Effector memory CD8-positive, alpha-beta T cell (primary cell): ENCODE results near the gene OVOL2.
A peak's percentile ranks its signal among the peaks of the same experiment; 100 is the strongest.

Source experiments
- ATAC-seq: fragments of 150-1000 bp; cut with Tn5 transposase; replicated peaks from 2 replicates; pipeline ENCODE4 v1.10.0; 2021; ENCODE audit warnings: mild to moderate bottlenecking, moderate library complexity
- DNase-seq, 3 experiments: peaks; one replicate each; pipeline ENCODE4 v3.0.0; 2021
- H3K27ac Mint-ChIP-seq, 2 donors: one replicate each; pipeline ENCODE4 v1.8.0; 2022; ENCODE audit warnings: mild to moderate bottlenecking in 2 of 2, mixed read lengths in 2 of 2, moderate library complexity in 2 of 2
- H3K27me3 Mint-ChIP-seq, 2 donors: one replicate each; pipeline ENCODE4 v1.8.0; 2022; ENCODE audit warnings: mixed read lengths in 2 of 2
- H3K36me3 Mint-ChIP-seq: one replicate; pipeline ENCODE4 v1.8.0; 2022; ENCODE audit warnings: mild to moderate bottlenecking, moderate library complexity, mixed read lengths; ENCODE audit not compliant: insufficient read depth
- H3K4me1 Mint-ChIP-seq, 2 donors: one replicate each; pipeline ENCODE4 v1.8.0; 2022; ENCODE audit warnings: low read depth in 2 of 2, mixed read lengths in 2 of 2
- H3K4me3 Mint-ChIP-seq, 2 donors: one replicate each; pipeline ENCODE4 v1.8.0; 2022; ENCODE audit warnings: mild to moderate bottlenecking in 2 of 2, mixed read lengths in 2 of 2, moderate library complexity in 2 of 2
- H3K9me3 Mint-ChIP-seq, 2 donors: one replicate each; pipeline ENCODE4 v1.8.0; 2022; ENCODE audit warnings: mixed read lengths in 2 of 2

OVOL2 gene

DNA sequence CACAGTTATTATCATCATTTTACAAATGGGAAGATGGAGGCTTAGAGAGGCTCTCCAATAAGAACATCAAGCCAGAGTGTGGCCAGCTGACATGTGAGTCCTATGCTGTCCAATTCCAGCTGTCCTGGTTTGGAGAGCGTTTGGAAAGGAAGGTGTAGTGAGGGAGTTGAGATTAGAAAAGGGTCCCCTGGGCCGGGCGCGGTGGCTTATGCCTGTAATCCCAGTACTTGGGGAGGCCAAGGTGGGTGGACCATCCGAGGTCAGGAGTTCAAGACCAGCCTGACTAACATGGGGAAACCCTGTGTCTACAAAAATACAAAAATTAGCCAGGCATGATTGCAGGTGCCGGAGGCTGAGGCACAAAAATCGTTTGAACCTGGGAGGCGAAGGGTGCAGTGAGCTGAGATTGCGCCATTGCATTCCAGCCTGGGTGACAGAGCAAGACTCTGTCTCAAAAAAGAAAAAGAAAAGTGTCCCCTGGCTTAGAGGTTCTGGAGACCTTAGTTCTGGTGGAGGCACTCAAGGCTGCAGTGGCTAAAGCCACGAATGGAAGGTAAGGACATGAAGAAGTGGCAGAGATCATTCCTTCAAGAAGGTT is 22.1 kb upstream of the OVOL2 start:
- ATAC-seq = no peak
- no peaks in the 10 kb centered on the region for H3K4me1 Mint-ChIP-seq
- no peak overlapping the region for H3K4me3 Mint-ChIP-seq
- no peak overlapping the region for H3K27ac Mint-ChIP-seq
- H3K36me3 Mint-ChIP-seq = peaks cover under 1% of the 10 kb centered on the region
- H3K9me3 Mint-ChIP-seq = no peaks in the 10 kb centered on the region
- peaks cover 13 to 14% of the 10 kb centered on the region in 2 donors for H3K27me3 Mint-ChIP-seq
- DNase-seq = no peak

GRCh38 chr20:18077157-18077556 is 19.4 kb upstream of the OVOL2 start:
- H3K4me1 Mint-ChIP-seq = no peaks in the 10 kb centered on the region
- DNase-seq = no peak
- no peaks in the 10 kb centered on the region for H3K9me3 Mint-ChIP-seq
- ATAC-seq = no peak
- H3K4me3 Mint-ChIP-seq = no peak overlapping the region
- H3K27me3 Mint-ChIP-seq = peaks cover 33 to 40% of the 10 kb centered on the region in 2 donors
- no peak overlapping the region for H3K27ac Mint-ChIP-seq
- peaks cover 4% of the 10 kb centered on the region for H3K36me3 Mint-ChIP-seq

- Mint-ChIP-seq H3K36me3 (peaks cover 4% of the 10 kb centered on the region), H3K27me3 (peaks cover 46 to 58% of the 10 kb centered on the region in 2 donors), H3K9me3 (no peaks in the 10 kb centered on the region), H3K27ac (no peak overlapping the region), H3K4me1 (no peaks in the 10 kb centered on the region), H3K4me3 (no peak overlapping the region)
- ATAC-seq (no peak), DNase-seq (no peak)
Measured at GRCh38 chr20:18072532-18072931, 14.8 kb upstream of the OVOL2 start.

DNA sequence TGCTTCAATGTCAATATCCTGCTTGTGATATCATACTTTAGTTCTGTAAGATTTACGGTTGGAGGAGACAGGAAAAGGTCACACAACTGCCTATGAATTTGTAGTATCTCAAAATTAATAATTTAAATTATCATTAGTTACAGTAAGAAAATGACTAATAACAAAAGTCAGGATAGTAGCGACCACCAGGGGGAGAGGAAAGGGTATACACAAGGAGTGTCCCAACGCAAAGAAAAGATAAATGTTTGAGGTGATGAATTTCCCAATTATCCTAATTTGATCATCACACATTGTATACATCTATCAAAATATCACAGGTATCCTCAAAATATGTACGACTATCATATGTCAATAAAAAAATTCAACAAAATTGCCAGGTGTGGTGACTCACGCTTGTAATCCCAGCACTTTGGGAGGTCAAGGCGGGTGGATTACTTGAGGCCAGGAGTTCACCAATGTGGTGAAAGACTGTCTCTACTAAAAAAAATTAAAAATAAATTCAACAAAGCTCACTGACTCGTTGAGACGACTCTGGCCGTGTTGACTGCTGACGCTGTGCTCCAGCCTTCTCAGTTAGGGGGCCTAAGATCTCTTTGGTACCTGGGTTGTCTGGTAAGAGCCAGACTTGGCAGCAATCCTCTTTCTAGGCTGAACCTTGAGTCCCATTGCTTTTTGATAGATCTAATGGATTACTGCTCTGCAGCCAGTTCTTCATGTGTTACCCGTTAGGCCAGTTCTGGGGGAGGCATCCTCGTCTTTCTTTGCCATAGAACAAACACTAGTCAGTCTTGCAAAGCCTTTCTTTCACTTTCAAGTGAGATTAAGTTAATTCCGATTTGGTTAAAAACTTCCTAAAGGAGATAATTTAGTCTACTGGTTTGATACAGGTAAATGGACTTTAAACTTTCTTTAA is 9.0 kb upstream of the OVOL2 start:
- H3K36me3 Mint-ChIP-seq = no peaks in the 10 kb centered on the region
- H3K9me3 Mint-ChIP-seq = no peaks in the 10 kb centered on the region
- no peaks in the 10 kb centered on the region for H3K4me1 Mint-ChIP-seq
- ATAC-seq = no peak
- H3K27me3 Mint-ChIP-seq = peaks cover 35 to 54% of the 10 kb centered on the region in 2 donors
- H3K4me3 Mint-ChIP-seq = no peak overlapping the region
- DNase-seq = no peak
- no peak overlapping the region for H3K27ac Mint-ChIP-seq

- no peak for ATAC-seq
- no peak overlapping the region for H3K27ac Mint-ChIP-seq
- no peak for DNase-seq
- H3K36me3 Mint-ChIP-seq = no peaks in the 10 kb centered on the region
- peaks cover 42 to 60% of the 10 kb centered on the region in 2 donors for H3K27me3 Mint-ChIP-seq
- H3K4me3 Mint-ChIP-seq = no peak overlapping the region
- no peaks in the 10 kb centered on the region for H3K9me3 Mint-ChIP-seq
- no peaks in the 10 kb centered on the region for H3K4me1 Mint-ChIP-seq
Measured at GRCh38 chr20:18063676-18064075, 6.0 kb upstream of the OVOL2 start.

DNA sequence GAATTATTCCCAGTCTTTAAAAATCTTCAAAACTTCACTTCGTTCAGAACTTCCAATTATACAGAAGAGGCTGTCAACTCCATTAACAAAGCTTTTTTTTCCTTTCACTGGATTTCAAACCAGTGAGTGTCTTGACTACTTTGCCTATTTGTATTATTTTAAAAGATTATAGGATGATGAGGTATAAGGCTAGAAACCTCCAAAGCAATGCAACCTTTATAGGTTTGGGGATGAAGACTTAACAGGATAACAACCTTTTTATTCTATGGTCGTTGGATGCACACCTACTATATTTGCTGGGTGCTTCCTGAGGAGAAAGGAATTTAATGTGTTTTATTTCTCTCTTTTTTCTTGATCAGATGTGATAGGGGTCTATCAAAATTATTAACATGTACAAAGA is 1.9 kb upstream of the OVOL2 start:
- peaks cover 0 to 5% of the 10 kb centered on the region in 2 donors for H3K4me1 Mint-ChIP-seq
- H3K4me3 Mint-ChIP-seq = no peak overlapping the region
- no peaks in the 10 kb centered on the region for H3K36me3 Mint-ChIP-seq
- ATAC-seq = no peak
- no peaks in the 10 kb centered on the region for H3K9me3 Mint-ChIP-seq
- H3K27ac Mint-ChIP-seq = no peak overlapping the region
- DNase-seq = no peak
- H3K27me3 Mint-ChIP-seq = peaks cover 55 to 73% of the 10 kb centered on the region in 2 donors

DNA sequence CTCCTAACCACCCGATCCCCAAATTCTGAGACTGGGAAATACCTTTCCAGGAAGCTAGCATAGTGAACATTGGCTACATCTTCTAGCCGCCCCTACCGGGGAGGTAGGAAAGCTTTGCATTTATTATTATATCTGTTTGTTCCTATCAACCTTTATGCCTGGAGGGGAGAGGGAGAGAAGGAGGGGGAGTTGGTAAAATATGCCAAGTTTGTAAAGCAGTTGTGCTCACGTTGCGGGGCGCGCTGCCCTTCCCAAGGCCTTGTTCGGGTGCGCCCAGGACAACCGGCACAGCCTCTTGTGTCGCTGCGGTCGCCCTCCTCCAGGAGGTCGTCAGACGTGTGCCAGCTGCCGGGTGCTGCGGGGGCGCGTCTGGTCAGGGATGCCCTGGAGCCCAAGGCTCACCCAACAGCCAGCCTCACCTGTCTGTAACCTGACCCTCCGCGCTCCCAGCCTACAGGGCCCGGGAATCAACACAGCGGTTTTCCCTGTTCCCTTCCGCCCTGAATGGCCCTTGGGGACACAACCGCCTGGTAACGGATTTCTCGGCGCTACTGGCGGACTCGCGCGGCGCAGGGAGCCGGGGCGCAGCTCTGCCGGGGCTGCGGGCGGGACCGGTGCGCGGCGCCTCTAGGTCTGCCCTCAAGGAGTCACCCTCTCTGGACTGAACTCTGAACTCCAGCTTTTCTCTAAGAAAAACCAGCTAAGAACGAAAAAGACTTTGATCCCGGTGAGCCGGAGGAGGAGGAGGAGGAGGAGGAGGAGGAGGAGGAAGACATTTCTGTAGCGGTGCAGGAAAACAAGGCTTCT is 1.1 kb upstream of the OVOL2 start:
- Mint-ChIP-seq H3K36me3 (no peaks in the 10 kb centered on the region), H3K27me3 (peaks cover 56 to 73% of the 10 kb centered on the region in 2 donors), H3K27ac (no peak overlapping the region), H3K4me3 (peak overlapping the region; percentile 17 to 53), H3K4me1 (peaks cover 0 to 5% of the 10 kb centered on the region in 2 donors), H3K9me3 (no peaks in the 10 kb centered on the region)
- ATAC-seq (no peak), DNase-seq (no peak)

DNA sequence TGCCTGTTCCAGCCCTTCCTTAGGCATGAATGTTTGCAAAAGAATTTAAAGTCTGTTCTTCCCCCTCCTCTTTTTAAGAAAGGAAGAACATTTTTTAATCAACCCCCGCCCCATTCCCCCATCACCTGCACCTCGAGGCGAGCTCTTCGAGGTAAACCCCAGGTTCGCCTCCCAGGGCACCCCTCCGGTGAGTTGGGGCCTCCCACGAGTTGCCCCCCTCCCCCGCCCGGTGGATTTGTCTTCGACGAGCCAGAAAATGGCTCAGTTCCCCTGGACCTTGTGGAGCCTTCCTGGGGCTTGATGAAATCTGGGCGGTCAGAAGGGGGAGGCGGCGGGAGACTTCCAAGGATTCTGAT is 256 bp upstream of the OVOL2 start:
- Mint-ChIP-seq H3K4me3 (peak overlapping the region; percentile 17 to 53), H3K27me3 (peaks cover 64 to 75% of the 10 kb centered on the region in 2 donors), H3K27ac (no peak overlapping the region), H3K9me3 (no peaks in the 10 kb centered on the region), H3K36me3 (no peaks in the 10 kb centered on the region), H3K4me1 (peaks cover 0 to 5% of the 10 kb centered on the region in 2 donors)
- ATAC-seq (no peak), DNase-seq (no peak)

DNA sequence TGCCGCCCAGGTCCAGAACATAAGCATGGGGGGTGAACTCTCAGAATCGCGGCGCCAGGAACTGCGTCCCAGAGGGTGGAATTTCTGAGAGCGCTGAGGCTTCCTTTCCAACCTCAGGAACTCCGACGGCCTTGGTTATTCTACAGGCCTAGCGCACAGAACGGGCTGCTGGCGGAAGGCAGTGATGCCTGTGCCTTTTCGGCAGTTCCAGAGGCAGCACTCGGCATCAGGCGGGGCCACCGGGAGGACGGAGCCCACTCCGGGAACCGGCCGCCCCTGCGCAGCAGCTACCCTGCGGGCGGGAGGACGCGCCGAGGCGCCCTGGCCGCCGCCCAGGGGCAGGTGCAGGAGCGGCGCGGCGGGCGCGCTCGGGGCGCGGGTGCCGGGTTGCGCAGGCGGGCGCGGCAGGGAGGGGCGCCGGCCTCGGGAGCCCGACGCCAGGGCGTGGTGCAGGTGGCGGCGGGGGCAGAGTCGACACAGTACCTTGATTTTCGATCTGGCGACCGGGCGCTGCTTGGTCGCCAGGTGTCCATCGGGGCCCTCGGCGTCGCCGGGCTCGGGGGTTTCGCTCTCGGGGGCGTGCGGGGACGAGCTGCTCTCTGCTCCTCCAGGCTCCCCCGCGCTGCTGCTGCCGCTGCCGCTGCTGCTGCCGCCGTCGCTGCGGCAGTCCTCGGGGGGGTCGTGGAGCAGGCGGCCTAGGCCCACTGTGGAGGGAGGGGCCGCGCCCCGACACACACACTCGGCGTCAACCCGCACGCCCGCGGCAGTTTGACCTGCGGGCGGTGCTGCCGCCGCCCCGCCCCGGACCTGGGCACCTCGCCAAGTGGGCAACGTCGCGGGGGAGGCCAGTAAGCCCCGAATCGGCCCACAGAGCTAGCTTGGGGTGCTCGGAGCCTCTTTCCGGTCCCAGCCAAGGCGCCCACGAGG is 1.3 kb downstream of the OVOL2 start:
- no peak overlapping the region for H3K27ac Mint-ChIP-seq
- H3K9me3 Mint-ChIP-seq = no peaks in the 10 kb centered on the region
- peaks cover 67 to 77% of the 10 kb centered on the region in 2 donors for H3K27me3 Mint-ChIP-seq
- no peaks in the 10 kb centered on the region for H3K36me3 Mint-ChIP-seq
- peak overlapping the region; percentile 74 to 75 for H3K4me3 Mint-ChIP-seq
- no peak for ATAC-seq
- no peak for DNase-seq
- H3K4me1 Mint-ChIP-seq = peaks cover 0 to 5% of the 10 kb centered on the region in 2 donors

GRCh38 chr20:18055261-18055660 is 2.5 kb downstream of the OVOL2 start:
- peaks cover 75 to 80% of the 10 kb centered on the region in 2 donors for H3K27me3 Mint-ChIP-seq
- H3K4me3 Mint-ChIP-seq = peak overlapping the region in 1 of 2 donors; percentile 74
- H3K4me1 Mint-ChIP-seq = peaks cover 0 to 5% of the 10 kb centered on the region in 2 donors
- H3K9me3 Mint-ChIP-seq = no peaks in the 10 kb centered on the region
- H3K36me3 Mint-ChIP-seq = no peaks in the 10 kb centered on the region
- ATAC-seq (no peak), DNase-seq (no peak)
- no peak overlapping the region for H3K27ac Mint-ChIP-seq

DNA sequence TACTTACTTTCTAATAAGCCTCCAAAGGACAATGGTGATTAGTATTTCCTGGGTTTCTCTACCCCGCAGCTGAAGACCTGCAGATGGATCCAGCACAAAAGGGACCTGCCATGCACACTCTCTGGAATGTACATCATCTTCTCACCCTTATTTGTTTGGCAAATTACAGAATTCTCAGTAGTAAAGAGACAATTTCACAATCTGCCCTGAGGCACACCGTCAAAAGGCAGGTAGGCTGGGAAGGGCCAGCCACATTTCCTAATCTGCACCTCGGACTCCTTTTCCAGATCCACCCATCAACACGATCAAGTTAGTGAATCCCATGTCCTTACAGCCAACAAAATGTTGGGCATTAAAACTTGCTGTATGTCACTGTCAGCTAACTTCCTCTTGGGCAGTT is 4.9 kb downstream of the OVOL2 start:
- H3K27me3 Mint-ChIP-seq = peaks cover 64 to 67% of the 10 kb centered on the region in 2 donors
- no peak for ATAC-seq
- H3K4me3 Mint-ChIP-seq = no peak overlapping the region
- H3K9me3 Mint-ChIP-seq = no peaks in the 10 kb centered on the region
- no peak overlapping the region for H3K27ac Mint-ChIP-seq
- H3K4me1 Mint-ChIP-seq = peaks cover 0 to 5% of the 10 kb centered on the region in 2 donors
- DNase-seq = no peak
- H3K36me3 Mint-ChIP-seq = no peaks in the 10 kb centered on the region

DNA sequence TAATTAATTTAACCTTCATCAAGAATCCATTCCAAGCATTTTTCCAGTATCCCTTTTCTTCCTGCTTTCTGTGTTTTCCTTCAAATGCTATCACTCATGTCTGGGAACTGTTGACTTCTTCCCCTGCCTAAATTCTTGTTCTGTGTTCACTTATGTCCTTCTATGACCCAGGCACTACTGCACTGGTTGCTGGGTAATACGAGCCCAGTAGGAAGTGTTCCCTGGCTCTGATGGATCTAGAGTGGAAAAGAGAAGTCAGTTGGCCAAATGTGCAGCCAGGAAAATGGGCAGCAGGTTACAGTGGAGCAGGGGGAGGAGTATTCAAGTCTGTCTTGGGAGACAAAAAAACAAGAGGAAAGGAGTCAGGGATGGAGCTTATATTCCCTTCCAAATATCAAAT is 7.1 kb downstream of the OVOL2 start:
- no peak overlapping the region for H3K27ac Mint-ChIP-seq
- H3K36me3 Mint-ChIP-seq = no peaks in the 10 kb centered on the region
- H3K9me3 Mint-ChIP-seq = no peaks in the 10 kb centered on the region
- H3K4me1 Mint-ChIP-seq = no peaks in the 10 kb centered on the region
- peaks cover 64 to 72% of the 10 kb centered on the region in 2 donors for H3K27me3 Mint-ChIP-seq
- no peak for DNase-seq
- H3K4me3 Mint-ChIP-seq = no peak overlapping the region
- ATAC-seq = no peak

DNA sequence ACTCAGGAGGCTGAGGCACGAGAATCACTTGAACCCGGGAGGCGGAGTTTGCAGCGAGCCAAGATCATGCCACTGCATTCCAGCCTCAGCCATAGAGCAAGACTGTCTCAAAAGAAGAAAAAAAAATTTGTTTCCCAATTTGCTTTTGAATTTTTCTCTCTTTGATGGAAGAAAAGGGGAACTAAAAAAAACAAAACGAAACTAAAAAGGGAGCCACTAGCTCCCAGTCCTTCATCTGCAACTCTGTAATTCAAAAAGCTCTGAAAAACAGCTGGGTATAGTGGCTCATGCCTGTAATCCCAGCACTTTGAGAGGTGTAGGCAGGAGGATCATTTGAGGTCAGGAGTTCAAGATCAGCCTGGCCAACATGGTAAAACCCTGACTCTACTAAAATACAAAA is 9.5 kb downstream of the OVOL2 start:
- Mint-ChIP-seq H3K27me3 (peaks cover 60 to 72% of the 10 kb centered on the region in 2 donors), H3K4me3 (no peak overlapping the region)

More for the DNA sequence above, 9.5 kb downstream of the OVOL2 start:
- no peak overlapping the region for H3K27ac Mint-ChIP-seq
- H3K9me3 Mint-ChIP-seq = peaks cover 0 to 3% of the 10 kb centered on the region in 2 donors
- H3K36me3 Mint-ChIP-seq = no peaks in the 10 kb centered on the region
- H3K4me1 Mint-ChIP-seq = no peaks in the 10 kb centered on the region
- DNase-seq = no peak
- no peak for ATAC-seq
